NCI-H82 treated with DMSO at 0.1 percent for 48 hours (cell line): ENCODE data around the gene CHD9.
A peak's percentile ranks its signal among the peaks of the same experiment; 100 is the strongest.
"Not testable (repeated sequence)": the region's sequence is repeated elsewhere in the genome, so short reads cannot be mapped to it uniquely, and the experiment has no call there.

Experiments used
- DNase-seq: peaks from one replicate; lab custom pipeline; 2025; ENCODE audit not compliant: unreplicated experiment; lab: John Stamatoyannopoulos, UW

CHD9 gene

GRCh38 chr16:53185741-53186140, 130.9 kb downstream of the CHD9 start:
- not testable (repeated sequence) for DNase-seq

GRCh38 chr16:53187775-53188174, 133.0 kb downstream of the CHD9 start:
- no peak for DNase-seq

DNA sequence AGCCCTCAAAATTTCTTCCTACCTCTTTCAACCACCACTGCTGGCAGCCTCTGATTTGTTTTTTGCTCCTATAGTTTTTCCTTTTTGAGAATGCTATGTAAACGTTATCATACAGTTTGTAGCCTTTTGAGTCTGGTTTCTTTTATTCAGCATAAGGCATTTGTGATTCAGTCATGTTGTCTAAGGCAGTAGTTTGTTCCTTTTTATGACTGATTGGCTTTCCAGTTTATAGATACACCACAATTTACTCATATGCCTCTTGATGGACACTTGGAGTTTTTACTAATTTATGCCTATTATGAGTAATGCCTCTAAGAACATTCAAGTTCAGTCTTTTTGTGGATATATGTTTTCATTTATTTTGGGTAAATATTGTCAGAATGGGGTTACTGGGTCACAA, 136.6 kb downstream of the CHD9 start:
- no peak for DNase-seq

DNA sequence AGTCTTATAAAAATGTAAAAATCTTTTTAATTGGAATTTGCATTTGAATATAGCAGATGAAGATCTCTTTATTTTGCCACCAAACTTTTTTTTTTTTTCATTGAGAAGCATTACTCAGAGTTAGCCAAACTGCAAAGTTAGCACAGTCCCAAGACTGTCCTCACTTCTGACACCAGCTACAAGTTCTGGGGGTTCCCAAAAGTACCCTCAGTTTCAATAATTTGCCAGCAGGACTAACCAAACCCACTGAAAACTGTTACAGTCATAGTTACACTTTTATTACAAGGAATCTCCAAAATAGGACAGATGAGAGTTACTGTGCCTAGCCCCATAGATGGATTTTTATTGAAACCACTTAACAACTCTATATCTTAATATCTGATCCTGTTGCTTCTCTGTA, 144.1 kb downstream of the CHD9 start:
- no peak for DNase-seq

DNA sequence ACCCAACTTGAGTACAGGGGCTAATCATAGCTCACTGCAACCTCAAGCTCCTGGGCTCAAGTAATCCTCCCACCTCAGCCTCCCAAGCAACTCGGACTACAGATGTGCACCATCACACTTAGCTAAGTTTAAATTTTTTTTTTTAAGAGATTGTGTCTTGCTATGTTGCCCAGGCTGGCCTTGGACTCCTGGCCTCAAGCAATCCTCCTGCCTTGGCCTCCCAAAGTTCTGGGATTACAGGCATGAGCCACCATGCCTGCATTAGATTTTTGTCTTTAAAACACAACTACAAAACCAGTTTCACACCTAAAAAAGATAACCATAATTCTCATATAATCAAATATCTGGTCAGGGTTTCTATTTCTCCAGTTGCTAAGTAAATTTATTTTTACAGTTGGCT, 147.1 kb downstream of the CHD9 start:
- no peak for DNase-seq

GRCh38 chr16:53202398-53202797, 147.6 kb downstream of the CHD9 start:
- DNase-seq: no peak

DNA sequence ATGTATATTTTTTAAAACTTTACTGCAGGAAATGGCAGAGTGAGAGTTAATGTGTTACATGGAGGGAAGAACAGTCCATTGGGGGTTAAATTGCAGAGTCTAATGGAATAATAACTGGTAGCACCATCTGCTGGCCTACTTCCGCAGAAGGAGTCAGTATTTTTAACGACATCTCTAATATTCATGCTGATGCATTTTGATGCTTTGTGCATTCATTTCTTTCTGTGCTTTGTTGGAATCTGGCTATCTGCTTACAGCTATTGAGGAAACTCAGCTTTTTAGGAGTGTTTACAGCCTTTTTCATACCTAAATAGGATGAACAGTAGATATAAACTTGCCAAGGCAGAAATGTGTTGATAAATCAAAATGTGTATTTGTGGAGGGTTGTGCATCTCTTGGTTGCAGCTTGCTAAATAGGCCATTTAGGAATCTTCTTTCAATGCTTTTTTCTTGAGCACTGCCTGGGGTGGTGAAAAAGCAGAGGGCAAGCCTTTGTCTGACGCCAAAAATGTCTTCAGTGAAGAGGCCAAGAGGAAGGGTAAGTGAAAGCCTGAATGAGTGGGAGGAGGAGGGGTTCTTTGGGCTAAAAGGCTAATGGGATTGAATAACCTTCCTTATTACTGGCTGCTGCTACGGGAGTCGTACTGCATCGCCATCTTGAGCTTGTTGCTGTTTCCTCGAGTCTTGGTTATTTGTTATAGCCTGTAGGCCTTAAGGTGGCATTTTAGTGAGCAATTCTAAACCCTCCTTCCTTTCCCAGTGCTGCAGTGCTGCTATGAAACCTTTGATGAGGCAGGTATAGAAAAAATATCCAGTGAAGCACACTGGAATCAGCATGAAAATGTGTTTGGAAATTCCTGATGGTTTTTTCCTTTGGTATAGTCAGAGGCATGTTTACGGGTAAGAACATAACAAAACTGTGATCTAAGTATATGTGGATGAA, 153.3 kb downstream of the CHD9 start:
- peak; percentile 95 for DNase-seq

- no peak for DNase-seq
Observed at GRCh38 chr16:53209429-53209828, 154.6 kb downstream of the CHD9 start.

- no peak for DNase-seq
Observed at GRCh38 chr16:53209877-53210276, 155.1 kb downstream of the CHD9 start.

DNA sequence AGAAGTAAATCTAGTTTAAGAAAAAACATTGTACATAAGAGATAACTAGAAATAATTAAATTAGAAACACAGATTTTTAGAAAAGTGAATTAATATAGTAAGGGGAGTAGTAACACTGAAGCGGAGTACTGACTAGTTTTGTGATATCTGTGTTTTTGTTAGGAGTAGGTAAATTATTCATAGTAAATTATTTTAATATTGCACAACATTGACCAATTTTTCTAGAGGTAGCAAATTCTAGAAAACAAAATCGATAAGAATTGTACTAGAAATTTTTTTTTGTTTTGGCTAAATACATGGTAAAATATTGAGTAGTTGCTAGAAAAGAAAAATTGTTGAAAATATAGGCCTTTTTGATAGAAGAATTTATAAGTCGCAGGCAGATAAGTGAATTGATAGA, 156.5 kb downstream of the CHD9 start:
- no peak for DNase-seq

DNA sequence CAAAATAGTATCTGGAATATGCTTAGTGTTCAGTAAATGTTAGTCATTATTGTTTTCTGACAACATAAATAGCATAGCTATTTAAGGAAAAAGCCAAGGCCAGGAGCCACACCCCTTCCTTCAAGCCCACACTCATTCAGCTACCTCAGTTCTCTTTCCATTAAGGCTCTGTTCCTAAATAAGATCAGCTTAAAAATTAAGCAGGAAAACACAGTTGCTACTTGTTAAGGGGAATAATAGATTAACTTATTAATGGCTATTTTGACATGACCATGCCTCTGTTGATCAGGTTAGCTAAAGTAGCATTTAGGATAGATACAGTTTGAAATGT, 158.1 kb downstream of the CHD9 start:
- no peak for DNase-seq

DNA sequence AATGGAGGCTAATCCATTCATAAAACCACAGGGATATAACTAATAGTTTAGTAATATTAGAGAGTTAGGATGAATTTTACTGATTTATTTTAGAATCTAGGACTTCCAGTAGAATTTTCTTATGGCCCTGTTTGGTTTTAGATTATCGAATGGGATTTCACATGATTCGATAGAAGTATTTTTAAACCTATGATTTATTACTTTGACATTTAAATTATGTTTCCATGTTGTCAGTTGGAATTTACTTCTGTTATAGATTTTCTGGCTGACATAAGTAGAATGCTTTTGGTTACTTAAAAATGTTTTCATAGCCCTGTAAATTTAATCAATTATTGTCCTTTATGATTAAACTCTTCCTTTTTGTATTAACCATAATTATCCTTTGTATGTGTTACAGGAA, 158.8 kb downstream of the CHD9 start:
- DNase-seq: no peak

DNA sequence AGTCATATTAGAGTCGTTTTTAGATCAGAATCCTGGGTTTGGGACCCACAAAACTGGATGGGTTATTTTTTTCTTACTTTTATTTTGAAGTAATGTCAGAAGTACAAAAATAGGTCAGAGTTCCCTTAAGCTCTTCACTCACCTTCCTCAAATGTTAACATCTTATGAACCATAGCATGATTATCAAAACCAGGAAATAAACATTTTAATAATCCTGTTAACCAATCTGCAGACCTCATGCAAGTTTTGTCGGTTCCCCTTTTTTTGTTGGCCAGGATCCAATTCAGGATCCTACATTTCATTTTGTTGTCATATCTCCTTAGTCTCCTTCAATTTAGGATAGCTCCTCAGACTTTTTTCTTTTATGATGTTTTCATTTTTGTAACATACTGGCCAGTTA, 162.0 kb downstream of the CHD9 start:
- no peak for DNase-seq

GRCh38 chr16:53219371-53219770, 164.6 kb downstream of the CHD9 start:
- no peak for DNase-seq

DNA sequence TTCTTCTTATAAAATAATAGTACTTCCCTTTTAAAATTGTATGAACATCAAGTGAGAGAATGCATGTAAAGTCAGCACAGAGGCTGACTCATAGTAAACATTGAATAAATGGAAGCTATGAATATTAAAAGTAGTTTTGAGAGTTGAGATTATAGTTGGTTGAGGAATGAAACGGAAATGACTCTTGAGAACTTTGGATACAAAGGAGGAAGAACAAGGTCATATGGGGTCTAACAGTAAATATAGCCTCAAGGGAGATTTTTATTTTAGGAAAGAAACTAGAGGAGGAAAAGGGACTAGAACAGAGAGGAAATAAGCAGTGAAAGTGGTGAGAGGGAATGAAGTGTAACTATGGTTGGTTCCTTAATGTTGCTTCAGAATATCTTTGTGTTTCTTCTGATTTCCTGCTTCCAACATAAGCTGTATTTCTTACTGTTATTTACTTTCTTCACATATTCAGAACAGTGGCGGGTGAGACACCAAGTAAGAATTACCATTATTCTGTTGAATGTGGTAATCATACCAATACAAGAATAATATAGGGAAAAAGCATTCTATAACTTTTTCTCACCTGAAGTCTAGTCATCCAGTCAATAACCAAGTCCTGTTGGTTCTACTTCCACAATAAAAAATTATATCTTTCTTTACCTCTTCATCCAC, 165.1 kb downstream of the CHD9 start:
- DNase-seq: no peak

- DNase-seq: no peak
Observed at GRCh38 chr16:53220585-53220984, 165.8 kb downstream of the CHD9 start.

- DNase-seq: no peak
Observed at GRCh38 chr16:53224951-53225533, 170.3 kb downstream of the CHD9 start.

DNA sequence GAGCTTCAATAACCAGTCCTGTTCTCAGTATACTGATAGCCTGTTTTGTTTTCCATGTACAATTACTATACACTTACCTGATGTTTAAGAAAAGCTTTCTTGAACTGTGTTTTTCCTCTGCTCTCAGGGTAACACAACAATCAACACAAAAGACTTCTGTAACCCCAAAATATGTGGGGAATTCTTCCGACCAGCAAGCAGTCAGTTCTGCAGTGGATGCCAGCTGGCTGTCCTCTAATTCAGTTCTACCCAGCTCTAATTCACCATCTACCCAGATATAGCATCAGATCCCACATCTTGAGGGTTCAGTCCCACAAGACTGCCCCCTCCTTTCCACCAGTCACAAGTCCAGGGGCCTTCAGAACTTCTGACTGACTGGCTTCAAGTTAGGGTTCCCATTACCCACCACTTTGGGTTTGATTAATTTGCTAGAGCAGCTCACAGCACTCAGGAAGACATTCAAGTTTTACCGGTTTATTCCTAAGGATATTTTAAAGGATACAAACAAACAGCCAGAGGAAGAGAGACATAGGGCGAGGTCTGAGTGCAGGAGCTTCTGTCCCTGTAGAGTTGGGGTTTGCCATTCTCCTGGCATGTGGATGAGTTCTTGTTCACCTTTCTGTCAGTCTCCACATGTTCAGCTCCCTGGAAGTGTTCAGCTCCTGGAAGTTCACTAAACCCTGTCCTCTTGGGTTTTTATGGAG, 178.2 kb downstream of the CHD9 start:
- no peak for DNase-seq

- DNase-seq: no peak
Observed at GRCh38 chr16:53234836-53235235, 180.0 kb downstream of the CHD9 start.

GRCh38 chr16:53235851-53236250, 181.1 kb downstream of the CHD9 start:
- no peak for DNase-seq

DNA sequence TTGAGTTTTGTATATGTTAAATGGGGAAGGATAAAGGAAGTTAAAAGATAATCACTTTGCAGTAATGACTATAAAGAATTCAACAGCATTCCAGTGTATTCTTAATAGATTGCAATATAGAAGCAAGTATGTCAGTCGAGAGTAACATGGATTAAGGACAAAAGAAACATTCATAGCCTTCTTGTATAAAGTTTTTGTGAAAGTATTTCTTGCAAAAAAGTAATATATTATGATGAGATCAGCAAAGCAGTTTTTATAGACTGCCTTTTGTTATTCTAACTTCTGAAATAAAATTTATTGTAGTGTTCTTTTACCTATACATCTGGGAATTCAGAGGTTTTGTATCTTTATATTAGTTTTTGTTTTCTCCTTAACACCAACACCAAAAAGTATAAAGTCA, 194.5 kb downstream of the CHD9 start:
- no peak for DNase-seq

GRCh38 chr16:53257001-53257400, 202.2 kb downstream of the CHD9 start:
- DNase-seq: no peak
